Nephron progenitor cell (in vitro differentiated cells): ENCODE measurements around the gene UHRF2.

Experiments
- DNase-seq: peaks from one replicate; pipeline ENCODE4 v3.0.0; 2021
- H3K27ac Mint-ChIP-seq: 2 replicates; pipeline ENCODE4 v1.8.0; 2021; ENCODE audit warnings: mild to moderate bottlenecking, moderate library complexity, mixed read lengths
- H3K27me3 Mint-ChIP-seq: 2 replicates; pipeline ENCODE4 v1.8.0; 2021; ENCODE audit warnings: mild to moderate bottlenecking, low read depth, mixed read lengths; ENCODE audit not compliant: poor library complexity
- H3K36me3 Mint-ChIP-seq: 2 replicates; pipeline ENCODE4 v1.8.0; 2021; ENCODE audit warnings: low read depth, mixed read lengths
- H3K4me1 Mint-ChIP-seq: 2 replicates; pipeline ENCODE4 v1.8.0; 2021; ENCODE audit warnings: mixed read lengths
- H3K4me3 Mint-ChIP-seq: 2 replicates; pipeline ENCODE4 v1.8.0; 2021; ENCODE audit warnings: mild to moderate bottlenecking, moderate library complexity, mixed read lengths
- H3K9me3 Mint-ChIP-seq: 2 replicates; pipeline ENCODE4 v1.8.0; 2021; ENCODE audit warnings: mild to moderate bottlenecking, moderate library complexity, mixed read lengths
- TF ChIP-seq, protein P1 (sequence below): fragments of 200-600 bp; sonication (generic); IDR thresholded peaks from 2 replicates; pipeline ENCODE4 v1.5.0; 2021; ENCODE audit warnings: antibody characterized with exemption

UHRF2 gene

DNA sequence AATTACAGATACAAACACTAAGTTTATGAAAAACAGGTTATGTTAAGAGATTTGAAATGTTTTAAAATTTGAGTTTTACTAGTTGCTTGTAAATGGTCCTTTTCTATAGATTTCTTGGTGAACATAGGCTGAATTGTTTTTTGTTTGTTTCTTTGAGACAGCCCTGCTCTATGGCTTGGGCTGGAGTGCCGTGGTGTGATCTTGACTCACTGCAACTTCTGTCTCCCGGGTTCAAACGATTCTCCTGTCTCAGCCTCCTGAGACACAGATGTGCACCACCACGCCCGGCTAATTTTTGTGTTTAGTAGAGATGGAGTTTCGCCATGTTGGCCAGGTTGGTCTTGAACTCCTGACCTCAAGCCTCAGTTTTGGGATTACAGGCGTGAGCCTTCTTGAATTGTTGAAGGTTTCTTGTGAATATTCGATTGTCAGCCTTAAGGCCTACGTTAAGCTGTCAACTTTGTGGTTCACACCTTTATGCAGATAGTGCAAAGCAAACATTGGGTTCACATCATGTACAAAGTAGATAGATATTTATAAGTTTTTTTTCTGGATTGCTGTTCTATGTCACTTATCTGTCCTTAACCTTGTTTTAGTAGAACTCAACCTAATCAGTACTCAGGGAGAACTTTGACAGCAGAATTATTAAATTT is 26.2 kb downstream of the UHRF2 start:
- H3K4me3 Mint-ChIP-seq: no peak overlapping the region
- no peak for DNase-seq
- no peaks in the 10 kb centered on the region for H3K4me1 Mint-ChIP-seq
- no peaks in the 10 kb centered on the region for H3K27me3 Mint-ChIP-seq
- no peaks in the 10 kb centered on the region for H3K9me3 Mint-ChIP-seq
- TF ChIP-seq, protein P1, sequence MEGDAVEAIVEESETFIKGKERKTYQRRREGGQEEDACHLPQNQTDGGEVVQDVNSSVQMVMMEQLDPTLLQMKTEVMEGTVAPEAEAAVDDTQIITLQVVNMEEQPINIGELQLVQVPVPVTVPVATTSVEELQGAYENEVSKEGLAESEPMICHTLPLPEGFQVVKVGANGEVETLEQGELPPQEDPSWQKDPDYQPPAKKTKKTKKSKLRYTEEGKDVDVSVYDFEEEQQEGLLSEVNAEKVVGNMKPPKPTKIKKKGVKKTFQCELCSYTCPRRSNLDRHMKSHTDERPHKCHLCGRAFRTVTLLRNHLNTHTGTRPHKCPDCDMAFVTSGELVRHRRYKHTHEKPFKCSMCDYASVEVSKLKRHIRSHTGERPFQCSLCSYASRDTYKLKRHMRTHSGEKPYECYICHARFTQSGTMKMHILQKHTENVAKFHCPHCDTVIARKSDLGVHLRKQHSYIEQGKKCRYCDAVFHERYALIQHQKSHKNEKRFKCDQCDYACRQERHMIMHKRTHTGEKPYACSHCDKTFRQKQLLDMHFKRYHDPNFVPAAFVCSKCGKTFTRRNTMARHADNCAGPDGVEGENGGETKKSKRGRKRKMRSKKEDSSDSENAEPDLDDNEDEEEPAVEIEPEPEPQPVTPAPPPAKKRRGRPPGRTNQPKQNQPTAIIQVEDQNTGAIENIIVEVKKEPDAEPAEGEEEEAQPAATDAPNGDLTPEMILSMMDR: no peak
- H3K36me3 Mint-ChIP-seq: peaks cover 68% of the 10 kb centered on the region
- H3K27ac Mint-ChIP-seq: no peak overlapping the region

- Mint-ChIP-seq H3K27ac (no peak overlapping the region), H3K4me1 (no peaks in the 10 kb centered on the region), H3K9me3 (no peaks in the 10 kb centered on the region), H3K4me3 (no peak overlapping the region), H3K27me3 (no peaks in the 10 kb centered on the region), H3K36me3 (peaks cover 62% of the 10 kb centered on the region)
- TF ChIP-seq, protein P1: no peak
- DNase-seq: no peak
These were observed 27.4 kb downstream of the UHRF2 start for GRCh38 chr9:6440405-6440804.

GRCh38 chr9:6441269-6441668 is 28.3 kb downstream of the UHRF2 start:
- H3K9me3 Mint-ChIP-seq: no peaks in the 10 kb centered on the region
- H3K27me3 Mint-ChIP-seq: no peaks in the 10 kb centered on the region
- TF ChIP-seq, protein P1: no peak
- DNase-seq: no peak
- peaks cover 64% of the 10 kb centered on the region for H3K36me3 Mint-ChIP-seq
- H3K4me3 Mint-ChIP-seq: no peak overlapping the region
- H3K4me1 Mint-ChIP-seq: no peaks in the 10 kb centered on the region
- no peak overlapping the region for H3K27ac Mint-ChIP-seq

DNA sequence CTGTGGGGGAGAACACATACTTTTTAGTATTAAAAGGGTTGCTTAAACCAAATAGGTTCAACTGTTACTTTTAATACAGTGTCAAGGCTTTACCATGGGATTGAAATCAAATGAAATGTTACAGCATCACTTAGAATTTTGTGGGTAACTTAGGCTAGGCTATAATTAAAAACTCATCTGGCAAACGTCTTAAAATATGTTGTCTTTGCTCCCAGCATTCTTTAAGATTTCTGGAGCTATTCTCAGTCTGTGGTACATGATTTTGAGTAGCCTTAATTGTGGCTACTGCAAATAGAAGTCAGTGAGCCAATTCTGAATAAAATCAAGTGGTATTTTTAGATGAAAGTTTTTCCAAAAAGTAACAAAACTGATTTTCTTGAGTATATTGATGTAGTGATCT is 30.7 kb downstream of the UHRF2 start:
- Mint-ChIP-seq H3K27me3 (no peaks in the 10 kb centered on the region), H3K4me3 (no peak overlapping the region), H3K4me1 (no peaks in the 10 kb centered on the region), H3K36me3 (peaks cover 51% of the 10 kb centered on the region), H3K27ac (no peak overlapping the region), H3K9me3 (no peaks in the 10 kb centered on the region)
- TF ChIP-seq, protein P1: no peak
- no peak for DNase-seq

DNA sequence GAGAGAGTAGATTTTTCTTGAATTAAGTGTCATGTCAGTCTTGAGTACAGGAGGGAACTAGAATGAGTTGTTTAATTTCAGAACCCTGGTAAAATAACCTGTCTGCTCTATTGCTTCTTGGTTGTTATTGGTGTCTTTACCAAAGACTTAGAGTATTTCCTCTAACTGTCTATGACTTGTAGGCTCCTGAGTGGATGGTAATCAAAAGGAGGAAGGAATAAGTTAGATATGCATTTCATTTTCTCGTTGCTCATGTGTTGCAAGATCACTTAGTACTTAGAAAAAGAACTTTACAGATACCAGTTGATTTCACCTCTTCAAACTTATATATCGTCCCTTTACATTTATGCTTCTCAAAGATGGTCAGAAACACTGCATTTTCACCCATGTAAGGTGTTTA is 31.1 kb downstream of the UHRF2 start:
- Mint-ChIP-seq H3K36me3 (peaks cover 49% of the 10 kb centered on the region), H3K4me3 (no peak overlapping the region), H3K4me1 (no peaks in the 10 kb centered on the region), H3K27me3 (no peaks in the 10 kb centered on the region), H3K27ac (no peak overlapping the region), H3K9me3 (no peaks in the 10 kb centered on the region)
- TF ChIP-seq, protein P1: no peak
- DNase-seq: no peak

DNA sequence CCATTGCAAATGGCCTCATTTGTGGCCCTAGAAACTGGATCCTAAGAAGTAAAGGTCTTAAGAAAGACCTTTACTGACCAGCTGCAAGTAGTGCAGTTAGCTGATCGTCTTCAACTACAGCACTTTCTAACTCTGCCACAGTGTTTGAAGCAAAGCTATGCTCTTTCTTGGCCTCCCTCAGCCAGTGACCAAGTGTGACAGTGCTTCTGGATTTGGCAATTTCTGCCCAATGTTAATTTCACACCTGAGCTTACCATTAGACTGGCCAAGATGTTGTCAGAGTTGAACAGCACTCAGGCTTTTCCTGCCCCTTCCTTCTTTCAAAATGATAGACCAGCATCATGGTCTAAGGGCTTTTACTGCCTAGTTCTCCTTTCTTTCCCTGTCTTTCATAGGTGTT is 36.1 kb downstream of the UHRF2 start:
- Mint-ChIP-seq H3K36me3 (peaks cover 60% of the 10 kb centered on the region), H3K27ac (peak overlapping the region; percentile 88), H3K9me3 (peaks cover 17% of the 10 kb centered on the region), H3K4me3 (no peak overlapping the region), H3K4me1 (no peaks in the 10 kb centered on the region), H3K27me3 (no peaks in the 10 kb centered on the region)
- no peak for DNase-seq
- TF ChIP-seq, protein P1: no peak
